Fibroblast of lung (primary cell): ENCODE results near the gene VEPH1. TPM values are rescaled to one million over a fixed set of nuclear protein-coding genes. Genes with fewer than 3 reads are reported as not detected.

Experiments used
- DNase-seq, 2 donors: peaks; one replicate each; pipeline versions ENCODE4 v3.0.0 to v3.0.0-alpha.2; 2010; ENCODE audit warnings: low read depth in 2 of 2
- H2AFZ ChIP-seq: 2 replicates; pipeline ENCODE4 v1.5.1; 2012; ENCODE audit warnings: low read length, control low read depth, inconsistent platforms
- H3K27ac ChIP-seq: 2 replicates; pipeline ENCODE4 v1.5.1; 2011; ENCODE audit warnings: low read length, control low read depth; ENCODE audit not compliant: insufficient read depth
- H3K27me3 ChIP-seq: 2 replicates; pipeline ENCODE4 v1.5.1; 2011; ENCODE audit warnings: mild to moderate bottlenecking, low read length; ENCODE audit not compliant: control insufficient read depth, insufficient read depth
- H3K36me3 ChIP-seq: 2 replicates; pipeline ENCODE4 v1.5.1; 2011; ENCODE audit warnings: low read length; ENCODE audit not compliant: control insufficient read depth, insufficient read depth
- H3K4me1 ChIP-seq: 2 replicates; pipeline ENCODE4 v1.5.1; 2011; ENCODE audit warnings: low read length; ENCODE audit not compliant: control insufficient read depth, insufficient read depth; ENCODE audit errors: extremely low read depth
- H3K4me2 ChIP-seq: 2 replicates; pipeline ENCODE4 v1.5.1; 2011; ENCODE audit warnings: low read length, control low read depth; ENCODE audit not compliant: insufficient read depth; ENCODE audit errors: extremely low read depth
- H3K4me3 ChIP-seq, 4 experiments: fragments of 200-600 bp in 1 of 4; sonication (generic) in 1 of 4; replicated peaks in 1 of 4; 2 replicates each; pipeline ENCODE4 v1.5.1; 2011 to 2016; ENCODE audit warnings: low read length in 4 of 4, low read depth in 3 of 4, mild to moderate bottlenecking in 3 of 4, control low read depth in 2 of 4, inconsistent platforms in 1 of 4, mixed read lengths in 1 of 4; ENCODE audit not compliant: insufficient read depth in 1 of 4; ENCODE audit errors: control extremely low read depth in 1 of 4
- H3K79me2 ChIP-seq: 2 replicates; pipeline ENCODE4 v1.5.1; 2012; ENCODE audit warnings: mild to moderate bottlenecking, low read length, inconsistent platforms; ENCODE audit not compliant: control insufficient read depth, insufficient read depth
- H3K9ac ChIP-seq: 2 replicates; pipeline ENCODE4 v1.5.1; 2011; ENCODE audit warnings: mild to moderate bottlenecking, low read length, control low read depth; ENCODE audit not compliant: insufficient read depth
- H3K9me3 ChIP-seq: 2 replicates; pipeline ENCODE4 v1.5.1; 2012; ENCODE audit warnings: low read depth, low read length; ENCODE audit not compliant: control insufficient read depth, insufficient read depth
- H4K20me1 ChIP-seq: 2 replicates; pipeline ENCODE4 v1.5.1; 2011; ENCODE audit warnings: low read length; ENCODE audit not compliant: control insufficient read depth, insufficient read depth; ENCODE audit errors: extremely low read depth
- CTCF ChIP-seq, 2 donors: IDR thresholded peaks in 1 of 2; conservative IDR thresholded peaks in 1 of 2; 1 replicate in 1 of 2; 2 replicates in 1 of 2; pipeline ENCODE4 v1.5.1; 2011 to 2012; ENCODE audit warnings: low read length in 2 of 2, control low read depth in 1 of 2, inconsistent platforms in 1 of 2, low read depth in 1 of 2, mild to moderate bottlenecking in 1 of 2
- EZH2 ChIP-seq: IDR thresholded peaks from 2 replicates; pipeline ENCODE4 v1.5.1; 2012; ENCODE audit warnings: low read length, control low read depth, mild to moderate bottlenecking; ENCODE audit errors: missing control alignments
- polyA plus RNA-seq, 2 donors: library from polyadenylated mRNA; depleted of rRNA in 1 of 2; stranded (reverse) in 1 of 2; unstranded in 1 of 2; fragments of >200 nt; gene quantifications; 2 replicates each; pipeline ENCODE4 v1.2.1, GENCODE V29; 2011 to 2012; ENCODE audit warnings: missing spikeins in 1 of 2
- total RNA-seq: library from RNA; depleted of rRNA; stranded (reverse); fragments of >200 nt; gene quantifications from 2 replicates; pipeline ENCODE4 v1.2.1, GENCODE V29; 2014

Gene VEPH1
- total and polyA plus RNA-seq, 2 donors (not counting 1 experiment from before 2014, with no cell fraction given), result 13.1 to 34.7 TPM

GRCh38 chr3:157265931-157266330 is 237.3 kb downstream of the VEPH1 start:
- no peaks in the 10 kb centered on the region for H3K36me3 ChIP-seq
- no peaks in the 10 kb centered on the region for H3K9me3 ChIP-seq
- H3K4me2 ChIP-seq, result no peak overlapping the region
- no peak overlapping the region for H3K27ac ChIP-seq
- no peak overlapping the region for H3K4me3 ChIP-seq
- H2AFZ ChIP-seq, result no peak overlapping the region
- H4K20me1 ChIP-seq, result no peaks in the 10 kb centered on the region
- H3K9ac ChIP-seq, result no peak overlapping the region
- no peaks in the 10 kb centered on the region for H3K27me3 ChIP-seq
- TF ChIP-seq CTCF (conservative IDR thresholded peaks at IDR 0.05 in 1 of 2, IDR thresholded peaks at IDR 0.05 in 1 of 2; ENCODE audit: low read depth in 1 of 2, low read length in 2 of 2) (no peak), EZH2 (no peak)
- H3K4me1 ChIP-seq, result no peaks in the 10 kb centered on the region
- DNase-seq, result no peak
- H3K79me2 ChIP-seq, result no peaks in the 10 kb centered on the region

- TF ChIP-seq CTCF (conservative IDR thresholded peaks at IDR 0.05 in 1 of 2, IDR thresholded peaks at IDR 0.05 in 1 of 2; ENCODE audit: low read depth in 1 of 2, low read length in 2 of 2) (no peak), EZH2 (no peak)
- no peak overlapping the region for H2AFZ ChIP-seq
- H3K27ac ChIP-seq, result no peak overlapping the region
- DNase-seq, result peak in 1 of 2 donors; percentile 70
- no peak overlapping the region for H3K4me2 ChIP-seq
- H3K4me3 ChIP-seq, result no peak overlapping the region
- H3K4me1 ChIP-seq, result no peaks in the 10 kb centered on the region
- no peaks in the 10 kb centered on the region for H4K20me1 ChIP-seq
- no peaks in the 10 kb centered on the region for H3K79me2 ChIP-seq
- no peaks in the 10 kb centered on the region for H3K9me3 ChIP-seq
- H3K36me3 ChIP-seq, result no peaks in the 10 kb centered on the region
- no peaks in the 10 kb centered on the region for H3K27me3 ChIP-seq
- H3K9ac ChIP-seq, result no peak overlapping the region
Observed at GRCh38 chr3:157263027-157263426, 240.2 kb downstream of the VEPH1 start.

GRCh38 chr3:157261000-157261399 is 242.2 kb downstream of the VEPH1 start:
- H3K27me3 ChIP-seq, result no peaks in the 10 kb centered on the region
- H3K79me2 ChIP-seq, result no peaks in the 10 kb centered on the region
- H3K4me3 ChIP-seq, result no peak overlapping the region
- no peak overlapping the region for H3K4me2 ChIP-seq
- H3K4me1 ChIP-seq, result no peaks in the 10 kb centered on the region
- H3K27ac ChIP-seq, result no peak overlapping the region
- no peak overlapping the region for H2AFZ ChIP-seq
- H3K36me3 ChIP-seq, result no peaks in the 10 kb centered on the region
- no peak overlapping the region for H3K9ac ChIP-seq
- no peaks in the 10 kb centered on the region for H3K9me3 ChIP-seq
- H4K20me1 ChIP-seq, result no peaks in the 10 kb centered on the region
- no peak for TF ChIP-seq CTCF (conservative IDR thresholded peaks at IDR 0.05 in 1 of 2, IDR thresholded peaks at IDR 0.05 in 1 of 2; ENCODE audit: low read depth in 1 of 2, low read length in 2 of 2)
- TF ChIP-seq EZH2, result no peak
- DNase-seq, result peak in 1 of 2 donors; percentile 89
